ENCODE results near the gene MYO1E.

DNA sequence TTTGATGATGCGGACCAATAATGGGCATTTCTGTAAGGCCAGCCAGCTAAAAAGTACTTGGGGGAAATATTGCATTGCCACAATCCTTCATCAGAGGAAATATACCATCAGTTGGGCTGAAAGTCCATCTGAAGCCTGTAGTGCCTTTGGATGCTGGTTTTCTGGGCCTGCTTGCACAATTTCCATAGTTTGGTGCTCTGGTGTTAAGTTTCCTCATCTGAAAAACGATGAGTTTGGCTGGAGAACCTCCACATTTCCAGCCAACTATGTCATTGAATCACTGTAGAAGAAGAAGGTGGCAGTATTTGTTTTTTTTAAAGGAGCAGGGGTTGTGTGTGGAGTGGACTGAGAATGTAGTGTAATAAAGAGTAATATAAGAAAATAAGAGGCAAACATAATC lies 257.6 kb downstream of the MYO1E start:
- TF ChIP-seq, protein P1, sequence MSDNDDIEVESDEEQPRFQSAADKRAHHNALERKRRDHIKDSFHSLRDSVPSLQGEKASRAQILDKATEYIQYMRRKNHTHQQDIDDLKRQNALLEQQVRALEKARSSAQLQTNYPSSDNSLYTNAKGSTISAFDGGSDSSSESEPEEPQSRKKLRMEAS (CRISPR knock-in tag; IDR thresholded peaks at IDR 0.05) = no peak
- TF ChIP-seq OVOL2 (CRISPR knock-in tag; IDR thresholded peaks at IDR 0.05; ENCODE audit: borderline replicate concordance) (no peak), SP1 (CRISPR knock-in tag; conservative IDR thresholded peaks at IDR 0.05) (no peak), CREB1 (CRISPR knock-in tag; IDR thresholded peaks at IDR 0.05) (no peak), TEAD4 (CRISPR knock-in tag; IDR thresholded peaks at IDR 0.05) (no peak), FOXJ3 (CRISPR knock-in tag; IDR thresholded peaks at IDR 0.05; ENCODE audit: borderline replicate concordance) (no peak), NR2C2 (CRISPR knock-in tag; IDR thresholded peaks at IDR 0.05) (no peak), ELF4 (CRISPR knock-in tag; IDR thresholded peaks at IDR 0.05; ENCODE audit: low read depth) (no peak)
- TF ChIP-seq, protein P2, sequence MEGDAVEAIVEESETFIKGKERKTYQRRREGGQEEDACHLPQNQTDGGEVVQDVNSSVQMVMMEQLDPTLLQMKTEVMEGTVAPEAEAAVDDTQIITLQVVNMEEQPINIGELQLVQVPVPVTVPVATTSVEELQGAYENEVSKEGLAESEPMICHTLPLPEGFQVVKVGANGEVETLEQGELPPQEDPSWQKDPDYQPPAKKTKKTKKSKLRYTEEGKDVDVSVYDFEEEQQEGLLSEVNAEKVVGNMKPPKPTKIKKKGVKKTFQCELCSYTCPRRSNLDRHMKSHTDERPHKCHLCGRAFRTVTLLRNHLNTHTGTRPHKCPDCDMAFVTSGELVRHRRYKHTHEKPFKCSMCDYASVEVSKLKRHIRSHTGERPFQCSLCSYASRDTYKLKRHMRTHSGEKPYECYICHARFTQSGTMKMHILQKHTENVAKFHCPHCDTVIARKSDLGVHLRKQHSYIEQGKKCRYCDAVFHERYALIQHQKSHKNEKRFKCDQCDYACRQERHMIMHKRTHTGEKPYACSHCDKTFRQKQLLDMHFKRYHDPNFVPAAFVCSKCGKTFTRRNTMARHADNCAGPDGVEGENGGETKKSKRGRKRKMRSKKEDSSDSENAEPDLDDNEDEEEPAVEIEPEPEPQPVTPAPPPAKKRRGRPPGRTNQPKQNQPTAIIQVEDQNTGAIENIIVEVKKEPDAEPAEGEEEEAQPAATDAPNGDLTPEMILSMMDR (IDR thresholded peaks at IDR 0.05) = no peak
- TF ChIP-seq, protein P3, sequence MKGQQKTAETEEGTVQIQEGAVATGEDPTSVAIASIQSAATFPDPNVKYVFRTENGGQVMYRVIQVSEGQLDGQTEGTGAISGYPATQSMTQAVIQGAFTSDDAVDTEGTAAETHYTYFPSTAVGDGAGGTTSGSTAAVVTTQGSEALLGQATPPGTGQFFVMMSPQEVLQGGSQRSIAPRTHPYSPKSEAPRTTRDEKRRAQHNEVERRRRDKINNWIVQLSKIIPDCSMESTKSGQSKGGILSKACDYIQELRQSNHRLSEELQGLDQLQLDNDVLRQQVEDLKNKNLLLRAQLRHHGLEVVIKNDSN (CRISPR knock-in tag; IDR thresholded peaks at IDR 0.05) = no peak
- TF ChIP-seq, protein P4, sequence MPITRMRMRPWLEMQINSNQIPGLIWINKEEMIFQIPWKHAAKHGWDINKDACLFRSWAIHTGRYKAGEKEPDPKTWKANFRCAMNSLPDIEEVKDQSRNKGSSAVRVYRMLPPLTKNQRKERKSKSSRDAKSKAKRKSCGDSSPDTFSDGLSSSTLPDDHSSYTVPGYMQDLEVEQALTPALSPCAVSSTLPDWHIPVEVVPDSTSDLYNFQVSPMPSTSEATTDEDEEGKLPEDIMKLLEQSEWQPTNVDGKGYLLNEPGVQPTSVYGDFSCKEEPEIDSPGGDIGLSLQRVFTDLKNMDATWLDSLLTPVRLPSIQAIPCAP (CRISPR knock-in tag; IDR thresholded peaks at IDR 0.05) = no peak
- TF ChIP-seq, protein P5, sequence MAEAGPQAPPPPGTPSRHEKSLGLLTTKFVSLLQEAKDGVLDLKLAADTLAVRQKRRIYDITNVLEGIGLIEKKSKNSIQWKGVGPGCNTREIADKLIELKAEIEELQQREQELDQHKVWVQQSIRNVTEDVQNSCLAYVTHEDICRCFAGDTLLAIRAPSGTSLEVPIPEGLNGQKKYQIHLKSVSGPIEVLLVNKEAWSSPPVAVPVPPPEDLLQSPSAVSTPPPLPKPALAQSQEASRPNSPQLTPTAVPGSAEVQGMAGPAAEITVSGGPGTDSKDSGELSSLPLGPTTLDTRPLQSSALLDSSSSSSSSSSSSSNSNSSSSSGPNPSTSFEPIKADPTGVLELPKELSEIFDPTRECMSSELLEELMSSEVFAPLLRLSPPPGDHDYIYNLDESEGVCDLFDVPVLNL (CRISPR knock-in tag; IDR thresholded peaks at IDR 0.05; ENCODE audit: borderline replicate concordance, low read depth) = no peak
- TF ChIP-seq, protein P6, sequence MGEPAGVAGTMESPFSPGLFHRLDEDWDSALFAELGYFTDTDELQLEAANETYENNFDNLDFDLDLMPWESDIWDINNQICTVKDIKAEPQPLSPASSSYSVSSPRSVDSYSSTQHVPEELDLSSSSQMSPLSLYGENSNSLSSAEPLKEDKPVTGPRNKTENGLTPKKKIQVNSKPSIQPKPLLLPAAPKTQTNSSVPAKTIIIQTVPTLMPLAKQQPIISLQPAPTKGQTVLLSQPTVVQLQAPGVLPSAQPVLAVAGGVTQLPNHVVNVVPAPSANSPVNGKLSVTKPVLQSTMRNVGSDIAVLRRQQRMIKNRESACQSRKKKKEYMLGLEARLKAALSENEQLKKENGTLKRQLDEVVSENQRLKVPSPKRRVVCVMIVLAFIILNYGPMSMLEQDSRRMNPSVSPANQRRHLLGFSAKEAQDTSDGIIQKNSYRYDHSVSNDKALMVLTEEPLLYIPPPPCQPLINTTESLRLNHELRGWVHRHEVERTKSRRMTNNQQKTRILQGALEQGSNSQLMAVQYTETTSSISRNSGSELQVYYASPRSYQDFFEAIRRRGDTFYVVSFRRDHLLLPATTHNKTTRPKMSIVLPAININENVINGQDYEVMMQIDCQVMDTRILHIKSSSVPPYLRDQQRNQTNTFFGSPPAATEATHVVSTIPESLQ (CRISPR knock-in tag; IDR thresholded peaks at IDR 0.05) = no peak
- TF ChIP-seq, protein P7, sequence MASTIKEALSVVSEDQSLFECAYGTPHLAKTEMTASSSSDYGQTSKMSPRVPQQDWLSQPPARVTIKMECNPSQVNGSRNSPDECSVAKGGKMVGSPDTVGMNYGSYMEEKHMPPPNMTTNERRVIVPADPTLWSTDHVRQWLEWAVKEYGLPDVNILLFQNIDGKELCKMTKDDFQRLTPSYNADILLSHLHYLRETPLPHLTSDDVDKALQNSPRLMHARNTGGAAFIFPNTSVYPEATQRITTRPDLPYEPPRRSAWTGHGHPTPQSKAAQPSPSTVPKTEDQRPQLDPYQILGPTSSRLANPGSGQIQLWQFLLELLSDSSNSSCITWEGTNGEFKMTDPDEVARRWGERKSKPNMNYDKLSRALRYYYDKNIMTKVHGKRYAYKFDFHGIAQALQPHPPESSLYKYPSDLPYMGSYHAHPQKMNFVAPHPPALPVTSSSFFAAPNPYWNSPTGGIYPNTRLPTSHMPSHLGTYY (CRISPR knock-in tag; IDR thresholded peaks at IDR 0.05) = no peak
